Uterus (tissue), 2 donors: ENCODE measurements around the gene TRIM66.

Experiments used
- CTCF ChIP-seq, 4 experiments: fragments of 200-600 bp in 2 of 4; fragments of 450-650 bp in 2 of 4; sonication (generic) in 2 of 4; IDR thresholded peaks; one replicate each; pipeline ENCODE4 v1.5.1; 2016 to 2019; ENCODE audit warnings: antibody characterized with exemption in 4 of 4, mild to moderate bottlenecking in 2 of 4, moderate library complexity in 1 of 4
- POLR2A ChIP-seq, 2 donors: fragments of 450-650 bp; IDR thresholded peaks; one replicate each; pipeline ENCODE4 v1.6.1; 2016; ENCODE audit warnings: antibody characterized with exemption in 2 of 2, mild to moderate bottlenecking in 1 of 2, moderate library complexity in 1 of 2

- TF ChIP-seq CTCF (IDR thresholded peaks at IDR 0.05) (no peak), POLR2A (IDR thresholded peaks at IDR 0.05) (no peak)
Observed at GRCh38 chr11:8726395-8726794, 43.9 kb upstream of the TRIM66 start.
